Calu3 (cell line): ENCODE measurements around the gene PTRHD1. TPM values are rescaled to one million over a fixed set of nuclear protein-coding genes. Genes with fewer than 3 reads are reported as not detected.

Experiments used
- BruUV-seq: library from RNA; stranded (reverse); fragments of 400-500 nt; replicated peaks from 2 replicates; lab custom pipeline; 2021; lab: Mats Ljungman, UMichigan
- CTCF ChIA-PET: fragments of 300-600 bp; sonication (Branson Sonifier 250); formaldehyde crosslinking; loops from one replicate; lab custom pipeline; 2022; ENCODE audit warnings: antibody characterized with exemption; lab: Charles Lee
- DNase-seq: peaks from one replicate; pipeline ENCODE4 v3.0.0; 2022
- H3K27ac Mint-ChIP-seq: one replicate; pipeline ENCODE4 v1.8.0; 2022; ENCODE audit warnings: mixed read lengths; ENCODE audit not compliant: unreplicated experiment
- H3K27me3 Mint-ChIP-seq: one replicate; pipeline ENCODE4 v1.8.0; 2022; ENCODE audit warnings: mixed read lengths; ENCODE audit not compliant: unreplicated experiment
- H3K36me3 Mint-ChIP-seq: one replicate; pipeline ENCODE4 v1.8.0; 2022; ENCODE audit warnings: mild to moderate bottlenecking, moderate library complexity, mixed read lengths; ENCODE audit not compliant: insufficient read depth, unreplicated experiment
- H3K4me1 Mint-ChIP-seq: one replicate; pipeline ENCODE4 v1.8.0; 2022; ENCODE audit warnings: mild to moderate bottlenecking, low read depth, mixed read lengths; ENCODE audit not compliant: unreplicated experiment
- H3K4me3 Mint-ChIP-seq: one replicate; pipeline ENCODE4 v1.8.0; 2022; ENCODE audit warnings: mild to moderate bottlenecking, low read depth, moderate library complexity, mixed read lengths; ENCODE audit not compliant: unreplicated experiment
- H3K9me3 Mint-ChIP-seq: one replicate; pipeline ENCODE4 v1.8.0; 2022; ENCODE audit warnings: low read depth, mixed read lengths; ENCODE audit not compliant: unreplicated experiment
- intact Hi-C: fragments of 100-400 bp; cut with micrococcal nuclease; formaldehyde crosslinking; loops from one replicate; pipeline ENCODE4 v1.10.0; 2022; ENCODE audit not compliant: unreplicated experiment
- total RNA-seq: library from RNA; stranded (reverse); gene quantifications from 2 replicates; pipeline ENCODE4 v1.2.3, GENCODE V29; 2022
- TF ChIP-seq, protein P1 (sequence below): fragments of 200-600 bp; IDR thresholded peaks from one replicate; pipeline ENCODE4 v1.8.0; 2022; ENCODE audit warnings: antibody characterized with exemption; ENCODE audit not compliant: unreplicated experiment

PTRHD1 gene
- total RNA-seq, 1 experiment from 2014 or later = 22.3 TPM

GRCh38 chr2:24827321-24828237, 34.4 kb upstream of the PTRHD1 start:
- peak; percentile 74 for DNase-seq
- no TSS peak for BruUV-seq
- Mint-ChIP-seq H3K9me3 (no peaks in the 10 kb centered on the region), H3K27me3 (no peaks in the 10 kb centered on the region), H3K27ac (no peak overlapping the region), H3K4me1 (no peaks in the 10 kb centered on the region), H3K36me3 (peaks cover 55% of the 10 kb centered on the region), H3K4me3 (no peak overlapping the region)
- intact Hi-C loops = loop anchor here (1.0 kb wide), 1 partner anchor 417 kb away; no protein-coding TSS in a partner anchor
- CTCF ChIA-PET = interaction anchor here (0.6 to 1.2 kb wide), 5 partner anchors 30 to 418 kb away, joined by 4 to 14 read pairs (median 7); partner anchors contain the start of genes CENPO and PTRHD1
- TF ChIP-seq, protein P1, sequence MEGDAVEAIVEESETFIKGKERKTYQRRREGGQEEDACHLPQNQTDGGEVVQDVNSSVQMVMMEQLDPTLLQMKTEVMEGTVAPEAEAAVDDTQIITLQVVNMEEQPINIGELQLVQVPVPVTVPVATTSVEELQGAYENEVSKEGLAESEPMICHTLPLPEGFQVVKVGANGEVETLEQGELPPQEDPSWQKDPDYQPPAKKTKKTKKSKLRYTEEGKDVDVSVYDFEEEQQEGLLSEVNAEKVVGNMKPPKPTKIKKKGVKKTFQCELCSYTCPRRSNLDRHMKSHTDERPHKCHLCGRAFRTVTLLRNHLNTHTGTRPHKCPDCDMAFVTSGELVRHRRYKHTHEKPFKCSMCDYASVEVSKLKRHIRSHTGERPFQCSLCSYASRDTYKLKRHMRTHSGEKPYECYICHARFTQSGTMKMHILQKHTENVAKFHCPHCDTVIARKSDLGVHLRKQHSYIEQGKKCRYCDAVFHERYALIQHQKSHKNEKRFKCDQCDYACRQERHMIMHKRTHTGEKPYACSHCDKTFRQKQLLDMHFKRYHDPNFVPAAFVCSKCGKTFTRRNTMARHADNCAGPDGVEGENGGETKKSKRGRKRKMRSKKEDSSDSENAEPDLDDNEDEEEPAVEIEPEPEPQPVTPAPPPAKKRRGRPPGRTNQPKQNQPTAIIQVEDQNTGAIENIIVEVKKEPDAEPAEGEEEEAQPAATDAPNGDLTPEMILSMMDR = peak; percentile 64

DNA sequence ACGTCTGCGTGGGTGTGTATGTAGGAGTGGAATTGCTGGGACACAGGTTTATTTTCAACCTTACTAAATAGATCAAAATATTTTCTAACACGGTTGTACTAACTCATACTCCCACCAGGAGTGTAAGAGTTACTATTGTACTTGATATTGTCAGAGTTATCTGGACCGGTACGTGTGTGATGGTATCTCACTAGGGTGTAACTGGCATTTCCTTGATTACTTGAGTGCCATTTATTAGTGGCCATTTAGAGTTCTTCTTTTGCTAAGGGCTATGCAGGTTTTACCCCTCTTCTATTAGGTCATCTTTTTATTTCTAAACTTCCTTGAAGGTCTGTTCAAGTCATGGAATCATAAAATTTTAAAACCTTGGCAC, 33.6 kb upstream of the PTRHD1 start:
- DNase-seq = no peak
- Mint-ChIP-seq H3K9me3 (no peaks in the 10 kb centered on the region), H3K27ac (no peak overlapping the region), H3K36me3 (peaks cover 53% of the 10 kb centered on the region), H3K27me3 (no peaks in the 10 kb centered on the region), H3K4me3 (no peak overlapping the region), H3K4me1 (no peaks in the 10 kb centered on the region)
- TF ChIP-seq, protein P1 = no peak
- intact Hi-C loops = loop anchor here (1.0 kb wide), 1 partner anchor 416 kb away; no protein-coding TSS in a partner anchor
- no TSS peak for BruUV-seq
- CTCF ChIA-PET = no interaction called here

DNA sequence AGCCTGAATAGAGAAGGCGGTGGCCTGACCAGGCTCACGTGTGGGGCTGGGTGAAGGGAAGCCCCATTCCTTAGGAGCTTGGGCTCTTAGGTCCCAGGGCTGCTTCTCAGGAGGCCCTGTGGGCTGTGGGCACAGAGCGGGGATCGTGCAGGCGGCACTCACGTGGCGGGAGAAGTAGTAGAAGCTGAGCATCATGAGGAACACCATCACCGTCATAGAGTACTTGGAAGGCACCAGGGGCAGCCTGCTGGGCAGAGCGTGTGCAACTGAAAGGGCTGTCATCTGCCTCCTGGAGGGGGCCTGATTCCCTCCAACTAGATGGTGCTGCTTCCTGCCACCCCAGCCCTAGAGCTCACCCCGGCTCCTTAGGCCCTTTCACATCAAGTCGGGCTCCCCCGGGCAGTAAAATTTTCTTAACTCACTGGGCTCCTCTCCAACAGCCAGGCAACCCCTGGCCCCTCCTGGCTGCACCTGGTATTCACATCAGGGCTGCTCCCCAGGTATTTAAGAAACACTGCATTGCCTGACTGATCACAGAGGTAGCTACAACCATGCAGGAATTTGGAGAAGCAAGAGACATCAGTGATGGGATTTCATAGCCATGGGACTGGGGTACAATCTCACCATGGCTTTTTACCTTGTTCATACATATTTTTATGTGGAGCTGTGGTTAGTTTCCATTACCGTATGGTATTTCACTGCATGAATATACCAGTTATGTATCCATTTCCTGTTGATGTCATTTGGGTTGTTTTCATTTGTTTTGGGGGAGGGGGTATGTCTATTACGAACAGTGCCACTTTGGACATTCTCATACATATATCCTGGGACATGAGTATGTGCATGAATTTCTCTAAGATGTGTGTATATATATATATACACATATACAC, 32.9 kb upstream of the PTRHD1 start:
- no peaks in the 10 kb centered on the region for H3K27me3 Mint-ChIP-seq
- H3K27ac Mint-ChIP-seq = no peak overlapping the region
- CTCF ChIA-PET = interaction anchor here (0.7 to 1.2 kb wide), 2 partner anchors 33 to 146 kb away, joined by 3 read pairs; partner anchors contain the start of genes CENPO, DNAJC27 and PTRHD1
- H3K36me3 Mint-ChIP-seq = peaks cover 52% of the 10 kb centered on the region
- no peaks in the 10 kb centered on the region for H3K4me1 Mint-ChIP-seq
- no peak for DNase-seq
- intact Hi-C loops = loop anchor here (1.0 kb wide), 1 partner anchor 213 kb away; no protein-coding TSS in a partner anchor
- H3K9me3 Mint-ChIP-seq = no peaks in the 10 kb centered on the region
- no TSS peak for BruUV-seq
- TF ChIP-seq, protein P1 = no peak
- H3K4me3 Mint-ChIP-seq = no peak overlapping the region
